Putamen (tissue), 1 donor: ENCODE results near the gene DCST1.
A peak's percentile ranks its signal among the peaks of the same experiment; 100 is the strongest.
"Not testable (repeated sequence)": the region's sequence is repeated elsewhere in the genome, so short reads cannot be mapped to it uniquely, and the experiment has no call there.

Source experiments
- DNase-seq: peaks from one replicate; pipeline ENCODE4 v3.0.0-alpha.2; 2016; ENCODE audit warnings: low spot score

Gene DCST1

GRCh38 chr1:155033524-155033923 lies at the start of gene DCST1, which contains the start of gene DCST2:
TSS of gene DCST1 (plus strand) at chr1:155033824. CDS start at chr1:155034037, 213 bp downstream.
TSS of gene DCST2 (minus strand) at chr1:155033781. CDS start at chr1:155033701, 80 bp downstream.
- DNase-seq, result no peak

GRCh38 chr1:154986736-154987135 lies 46.9 kb upstream of the DCST1 start:
- DNase-seq, result not testable (repeated sequence)

- DNase-seq, result no peak
Measured at GRCh38 chr1:154987326-154987725, 46.3 kb upstream of the DCST1 start.

- DNase-seq, result no peak
Measured at GRCh38 chr1:154988058-154988954, 45.3 kb upstream of the DCST1 start.

GRCh38 chr1:154989195-154989860 lies 44.3 kb upstream of the DCST1 start:
- DNase-seq, result no peak

- no peak for DNase-seq
Measured at GRCh38 chr1:154990276-154990675, 43.3 kb upstream of the DCST1 start.

GRCh38 chr1:154992721-154993571 lies 40.7 kb upstream of the DCST1 start:
- DNase-seq, result no peak

GRCh38 chr1:154993572-154994268 lies 39.9 kb upstream of the DCST1 start, which contains the start of gene LENEP:
TSS of gene LENEP (plus strand) at chr1:154993586. CDS start at chr1:154993608, 22 bp downstream.
- DNase-seq, result no peak

GRCh38 chr1:154994269-154994587 lies 39.4 kb upstream of the DCST1 start:
- DNase-seq, result no peak

GRCh38 chr1:154994591-154994990 lies 39.0 kb upstream of the DCST1 start:
- DNase-seq, result no peak

GRCh38 chr1:154995301-154995983 lies 38.2 kb upstream of the DCST1 start:
- not testable (repeated sequence) for DNase-seq

GRCh38 chr1:154996966-154997701 lies 36.5 kb upstream of the DCST1 start:
- DNase-seq, result no peak

- DNase-seq, result no peak
Measured at GRCh38 chr1:154998201-154998780, 35.3 kb upstream of the DCST1 start.

- DNase-seq, result peak; percentile 73
Measured at GRCh38 chr1:154998818-154999570, 34.6 kb upstream of the DCST1 start.

- no peak for DNase-seq
Measured at GRCh38 chr1:154999571-155000410, 33.8 kb upstream of the DCST1 start.

GRCh38 chr1:155000411-155000725 lies 33.3 kb upstream of the DCST1 start:
- no peak for DNase-seq

- peak; percentile 86 for DNase-seq
Measured at GRCh38 chr1:155000726-155001424, 32.7 kb upstream of the DCST1 start.

GRCh38 chr1:155001425-155001674 lies 32.3 kb upstream of the DCST1 start:
- no peak for DNase-seq
